Pancreas (tissue), 10 donors: ENCODE measurements around the gene RHOV. TPM values are rescaled to one million over a fixed set of nuclear protein-coding genes. Genes with fewer than 3 reads are reported as not detected.

Source experiments
- ATAC-seq, 4 donors: fragments of 200-7000 bp; cut with Tn5 transposase; one replicate each; pipeline versions ENCODE4 v1.8.0 to v1.9.1; 2020; ENCODE audit warnings: mild to moderate bottlenecking in 4 of 4, moderate library complexity in 4 of 4
- DNase-seq, 6 donors: peaks; one replicate each; pipeline ENCODE4 v3.0.0-alpha.2; 2020
- FAIRE-seq: peaks from 2 replicates; lab custom pipeline; 2012; peaks lifted over from hg19 to GRCh38; lab: Jason Lieb, UNC
- H3K27ac ChIP-seq, 4 donors: fragments of 200-600 bp; sonication (generic); 1 replicate in 3 of 4; 2 replicates in 1 of 4; pipeline versions ENCODE4 v1.5.0 to v1.8.0; 2020
- H3K27me3 ChIP-seq, 4 donors: fragments of 200-600 bp; one replicate each; pipeline ENCODE4 v1.8.0; 2021
- H3K36me3 ChIP-seq, 3 donors: fragments of 200-600 bp; sonication (generic) in 1 of 3; one replicate each; pipeline versions ENCODE4 v1.5.0 to v1.8.0; 2020 to 2021
- H3K4me1 ChIP-seq, 3 donors: fragments of 200-600 bp; one replicate each; pipeline ENCODE4 v1.8.0; 2021
- H3K4me3 ChIP-seq, 4 donors: fragments of 200-600 bp; sonication (generic) in 2 of 4; one replicate each; pipeline versions ENCODE4 v1.5.0 to v1.8.0; 2020 to 2021
- H3K9me3 ChIP-seq, 4 donors: fragments of 200-600 bp; one replicate each; pipeline ENCODE4 v1.8.0; 2021
- WGBS, 2 donors: extraction: QIAGEN DNeasy Blood & Tissue Kit; methylation state at CpG; one replicate each; pipeline ENCODE4 v1.1.7; 2013; 5-methylcytosine and 5-hydroxymethylcytosine counted together
- intact Hi-C, 3 donors: fragments of 100-400 bp; cut with DNase I; formaldehyde crosslinking; loops; one replicate each; pipeline versions ENCODE4 v1.11.1 to v1.14.2; 2022
- polyA plus RNA-seq, 2 donors: library from polyadenylated mRNA; stranded (reverse); fragments of 200-250 nt; gene quantifications; one replicate each; pipeline ENCODE4 v1.2.3, GENCODE V29; 2013
- total RNA-seq, 6 donors: library from RNA; stranded (reverse); fragmentation: NEBNext Ultra II Directional in 4 of 6; extraction: Animal tissue kit (Norgen Biotek cat#: 25700) in 4 of 6; gene quantifications; one replicate each; pipeline versions ENCODE4 v1.2.1 to v1.2.4, GENCODE V29; 2021 to 2023
- TF ChIP-seq, protein P1 (sequence below), 4 donors: fragments of 200-600 bp; sonication (generic) in 3 of 4; IDR thresholded peaks; one replicate each; pipeline versions ENCODE4 v1.5.0 to v1.8.0; 2021; ENCODE audit warnings: antibody characterized with exemption in 4 of 4
- donor health status: healthy with polysubstance abuse.
- donor health status: DM: no; HTN: no; CAD: no; lungs with moderate emphysema.
- donor health status: DM: no; HTN: no; CAD: no.
- donor health status: control.
- donor health status: control.
- donor health status: Bipolar disorder and iron deficiency.
- donor health status: DM: yes; HTN: yes; CAD: no.
- donor health status: DM: no; HTN: no; CAD: no.
- donor health status: DM: no; HTN: no; CAD: no.
- donor health status: DM: yes; HTN: yes; CAD: no.

Gene RHOV
- total and polyA plus RNA-seq, 8 donors: 3.5 to 19.8 (median 10.9) TPM

DNA sequence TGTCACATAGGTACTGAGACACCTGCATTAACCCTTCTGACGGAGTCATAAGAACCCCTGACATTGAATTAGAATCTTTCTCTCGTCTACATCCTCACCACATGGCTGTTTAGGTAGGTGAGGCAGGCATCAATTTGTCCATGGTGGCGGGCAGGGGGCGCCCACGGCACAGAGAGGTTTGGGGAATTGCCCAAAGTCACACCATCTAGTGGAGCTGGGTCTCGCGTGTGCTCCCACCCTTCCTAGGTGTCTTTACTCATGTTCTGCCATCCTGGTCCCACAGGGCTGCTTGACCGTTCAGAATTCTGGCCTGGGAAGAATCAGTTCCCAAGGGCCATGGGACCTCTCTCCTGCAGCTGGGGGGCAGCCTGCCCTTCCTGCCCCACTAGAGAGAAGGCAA, 40.5 kb upstream of the RHOV start:
- no peaks in the 10 kb centered on the region for H3K36me3 ChIP-seq
- no peak for FAIRE-seq
- DNase-seq: peak in 1 of 6 donors; percentile 18
- no peaks in the 10 kb centered on the region for H3K4me1 ChIP-seq
- no peaks in the 10 kb centered on the region for H3K9me3 ChIP-seq
- ATAC-seq: no peak
- H3K4me3 ChIP-seq: no peak overlapping the region
- intact Hi-C loops: no loop called here
- H3K27ac ChIP-seq: no peak overlapping the region
- no peaks in the 10 kb centered on the region for H3K27me3 ChIP-seq
- WGBS, 2 donors: 79 to 86% methylated on average over 8 of the region's 8 CpGs
- TF ChIP-seq, protein P1, sequence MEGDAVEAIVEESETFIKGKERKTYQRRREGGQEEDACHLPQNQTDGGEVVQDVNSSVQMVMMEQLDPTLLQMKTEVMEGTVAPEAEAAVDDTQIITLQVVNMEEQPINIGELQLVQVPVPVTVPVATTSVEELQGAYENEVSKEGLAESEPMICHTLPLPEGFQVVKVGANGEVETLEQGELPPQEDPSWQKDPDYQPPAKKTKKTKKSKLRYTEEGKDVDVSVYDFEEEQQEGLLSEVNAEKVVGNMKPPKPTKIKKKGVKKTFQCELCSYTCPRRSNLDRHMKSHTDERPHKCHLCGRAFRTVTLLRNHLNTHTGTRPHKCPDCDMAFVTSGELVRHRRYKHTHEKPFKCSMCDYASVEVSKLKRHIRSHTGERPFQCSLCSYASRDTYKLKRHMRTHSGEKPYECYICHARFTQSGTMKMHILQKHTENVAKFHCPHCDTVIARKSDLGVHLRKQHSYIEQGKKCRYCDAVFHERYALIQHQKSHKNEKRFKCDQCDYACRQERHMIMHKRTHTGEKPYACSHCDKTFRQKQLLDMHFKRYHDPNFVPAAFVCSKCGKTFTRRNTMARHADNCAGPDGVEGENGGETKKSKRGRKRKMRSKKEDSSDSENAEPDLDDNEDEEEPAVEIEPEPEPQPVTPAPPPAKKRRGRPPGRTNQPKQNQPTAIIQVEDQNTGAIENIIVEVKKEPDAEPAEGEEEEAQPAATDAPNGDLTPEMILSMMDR (IDR thresholded peaks at IDR 0.05): no peak

GRCh38 chr15:40914013-40914412, 40.0 kb upstream of the RHOV start:
- H3K27me3 ChIP-seq: no peaks in the 10 kb centered on the region
- 92 to 97% methylated on average over 12 of the region's 12 CpGs for WGBS, 2 donors
- H3K9me3 ChIP-seq: no peaks in the 10 kb centered on the region
- intact Hi-C loops: no loop called here
- ATAC-seq: no peak
- DNase-seq: no peak
- H3K4me1 ChIP-seq: no peaks in the 10 kb centered on the region
- H3K27ac ChIP-seq: no peak overlapping the region
- no peak overlapping the region for H3K4me3 ChIP-seq
- H3K36me3 ChIP-seq: no peaks in the 10 kb centered on the region
- FAIRE-seq: no peak
- TF ChIP-seq, protein P1 (IDR thresholded peaks at IDR 0.05): no peak

DNA sequence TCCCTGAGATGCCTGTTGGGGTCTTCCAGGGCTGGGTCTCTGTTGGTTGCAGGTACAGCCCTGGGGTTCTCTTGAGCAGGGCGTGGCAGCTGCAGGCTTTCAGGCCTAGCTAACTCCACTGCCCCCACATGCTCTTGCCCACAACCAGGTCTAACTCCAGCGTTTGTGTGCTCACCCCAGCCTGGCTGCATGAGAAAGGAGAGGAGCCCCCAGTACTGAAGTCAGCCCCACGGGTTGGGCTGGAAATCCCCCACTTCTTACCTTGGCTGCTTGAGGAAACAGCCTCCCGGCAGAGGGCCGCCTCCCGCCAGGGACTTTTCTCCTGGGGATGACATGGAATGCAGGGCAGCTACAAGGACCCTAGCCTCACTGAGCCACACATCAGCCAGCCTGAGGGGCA, 38.4 kb upstream of the RHOV start:
- no peak for FAIRE-seq
- DNase-seq: no peak
- ATAC-seq: no peak
- Histone ChIP-seq H3K4me1 (no peaks in the 10 kb centered on the region), H3K4me3 (no peak overlapping the region), H3K27me3 (no peaks in the 10 kb centered on the region), H3K36me3 (no peaks in the 10 kb centered on the region), H3K9me3 (no peaks in the 10 kb centered on the region), H3K27ac (no peak overlapping the region)
- TF ChIP-seq, protein P1 (IDR thresholded peaks at IDR 0.05): no peak
- 76 to 81% methylated on average over 6 of the region's 6 CpGs for WGBS, 2 donors
- intact Hi-C loops: no loop called here

DNA sequence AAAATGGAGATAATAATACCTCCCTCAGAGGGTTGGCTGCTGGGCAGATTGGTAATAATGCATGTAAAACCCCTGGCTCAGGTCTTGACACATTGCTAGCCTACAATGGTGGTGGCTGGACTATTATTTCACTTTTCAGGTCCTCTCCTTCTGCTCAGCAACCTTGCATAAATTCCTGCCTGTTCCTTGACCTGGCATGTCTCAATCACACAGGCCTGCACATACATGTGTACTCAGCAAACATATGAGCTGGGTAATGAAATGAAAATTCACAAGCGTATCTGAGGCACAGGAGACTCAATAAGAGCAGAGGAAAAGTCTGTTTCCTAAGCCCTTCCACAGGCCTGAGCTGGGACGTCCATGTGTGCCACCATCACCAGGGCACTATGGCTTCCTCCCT, 37.7 kb upstream of the RHOV start:
- WGBS, 2 donors: 74 to 85% methylated on average over 2 of the region's 2 CpGs
- Histone ChIP-seq H3K4me1 (peaks cover 4 to 7% (median 4%) of the 10 kb centered on the region in 3 donors), H3K9me3 (no peaks in the 10 kb centered on the region), H3K27ac (no peak overlapping the region), H3K36me3 (no peaks in the 10 kb centered on the region), H3K27me3 (no peaks in the 10 kb centered on the region), H3K4me3 (no peak overlapping the region)
- FAIRE-seq (no peak), ATAC-seq (no peak), DNase-seq (no peak)
- intact Hi-C loops: no loop called here
- TF ChIP-seq, protein P1 (IDR thresholded peaks at IDR 0.05): no peak

DNA sequence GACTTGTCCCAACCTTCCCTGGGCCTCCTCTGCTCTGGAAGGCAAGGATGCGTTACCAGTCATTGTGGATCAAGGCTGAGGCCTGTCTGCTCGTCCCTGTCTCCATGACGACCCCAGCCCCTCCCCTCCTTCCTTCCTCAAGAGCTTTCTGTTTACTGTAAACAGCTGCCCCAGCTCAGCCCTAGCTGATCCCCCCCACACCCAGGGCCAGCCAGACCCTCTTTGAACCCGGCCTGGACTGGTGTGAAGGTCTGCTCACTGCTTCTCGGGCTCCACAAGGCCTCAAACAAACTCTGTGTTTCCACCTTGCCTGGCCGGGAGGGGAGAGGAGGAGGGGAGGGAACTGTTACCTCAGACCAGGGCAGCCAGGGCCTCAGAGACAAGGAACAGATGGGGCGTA, 37.1 kb upstream of the RHOV start:
- Histone ChIP-seq H3K4me3 (no peak overlapping the region), H3K4me1 (peaks cover 6 to 11% (median 7%) of the 10 kb centered on the region in 3 donors), H3K27me3 (no peaks in the 10 kb centered on the region), H3K36me3 (no peaks in the 10 kb centered on the region), H3K27ac (no peak overlapping the region), H3K9me3 (no peaks in the 10 kb centered on the region)
- 70 to 71% methylated on average over 7 of the region's 7 CpGs for WGBS, 2 donors
- intact Hi-C loops: no loop called here
- DNase-seq (no peak), ATAC-seq (no peak), FAIRE-seq (no peak)
- TF ChIP-seq, protein P1 (IDR thresholded peaks at IDR 0.05): no peak
